Left lobe of liver (tissue), 2 donors: Measurements from ENCODE around the gene TUBB3. TPM values are rescaled to one million over a fixed set of nuclear protein-coding genes. Genes with fewer than 3 reads are reported as not detected.
"Not testable (repeated sequence)": the region's sequence is repeated elsewhere in the genome, so short reads cannot be mapped to it uniquely, and the experiment has no call there.

Experiments used
- ATAC-seq: fragments of 200-7000 bp; cut with Tn5 transposase; one replicate; pipeline ENCODE4 v1.9.1; 2020; ENCODE audit warnings: mild to moderate bottlenecking, moderate library complexity
- DNase-seq: peaks from one replicate; pipeline ENCODE4 v3.0.0-alpha.2; 2020; ENCODE audit warnings: low spot score
- total RNA-seq: library from RNA; stranded (reverse); gene quantifications from one replicate; pipeline ENCODE4 v1.2.1, GENCODE V29; 2021
- donor health status: DM: no; HTN: no; CAD: no; lungs with moderate emphysema.
- donor health status: DM: no; HTN: yes; CAD: no.

TUBB3 gene
- total RNA-seq, result 0.40 TPM

DNA sequence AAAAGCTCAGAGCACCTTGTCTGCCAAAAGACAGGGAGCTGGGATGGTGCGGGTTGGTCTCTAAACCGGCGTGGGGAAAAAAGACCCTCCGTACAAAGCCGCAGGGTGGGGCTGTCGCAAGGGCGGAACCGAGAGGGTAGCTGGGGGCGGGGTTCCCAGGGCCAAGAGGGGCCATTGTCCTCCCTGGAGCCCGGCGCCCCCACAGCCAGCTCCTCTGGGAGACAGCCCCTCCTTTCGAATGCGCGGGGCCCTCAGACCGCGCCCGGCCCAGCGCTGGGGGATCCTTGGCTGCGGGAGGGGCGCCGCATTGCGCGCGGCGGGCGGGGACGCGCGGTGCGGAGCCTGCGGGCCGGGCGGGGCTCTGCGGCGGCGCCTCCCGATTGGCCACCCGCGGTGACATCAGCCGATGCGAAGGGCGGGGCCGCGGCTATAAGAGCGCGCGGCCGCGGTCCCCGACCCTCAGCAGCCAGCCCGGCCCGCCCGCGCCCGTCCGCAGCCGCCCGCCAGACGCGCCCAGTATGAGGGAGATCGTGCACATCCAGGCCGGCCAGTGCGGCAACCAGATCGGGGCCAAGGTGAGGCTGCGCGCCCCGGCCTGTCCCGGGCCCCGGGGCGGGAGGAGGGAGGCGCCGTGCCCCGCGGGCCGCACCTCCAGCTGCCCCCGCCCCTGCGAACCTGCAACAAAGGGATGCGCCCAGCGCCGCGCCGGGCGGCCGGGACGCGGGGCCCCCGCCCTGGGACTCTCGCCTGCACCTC is at the start of gene TUBB3:
TUBB3 (plus strand) TSS at position 459 of the 756 bp plus-strand sequence; CDS start at position 519, 60 bp downstream.
- no peak for DNase-seq

DNA sequence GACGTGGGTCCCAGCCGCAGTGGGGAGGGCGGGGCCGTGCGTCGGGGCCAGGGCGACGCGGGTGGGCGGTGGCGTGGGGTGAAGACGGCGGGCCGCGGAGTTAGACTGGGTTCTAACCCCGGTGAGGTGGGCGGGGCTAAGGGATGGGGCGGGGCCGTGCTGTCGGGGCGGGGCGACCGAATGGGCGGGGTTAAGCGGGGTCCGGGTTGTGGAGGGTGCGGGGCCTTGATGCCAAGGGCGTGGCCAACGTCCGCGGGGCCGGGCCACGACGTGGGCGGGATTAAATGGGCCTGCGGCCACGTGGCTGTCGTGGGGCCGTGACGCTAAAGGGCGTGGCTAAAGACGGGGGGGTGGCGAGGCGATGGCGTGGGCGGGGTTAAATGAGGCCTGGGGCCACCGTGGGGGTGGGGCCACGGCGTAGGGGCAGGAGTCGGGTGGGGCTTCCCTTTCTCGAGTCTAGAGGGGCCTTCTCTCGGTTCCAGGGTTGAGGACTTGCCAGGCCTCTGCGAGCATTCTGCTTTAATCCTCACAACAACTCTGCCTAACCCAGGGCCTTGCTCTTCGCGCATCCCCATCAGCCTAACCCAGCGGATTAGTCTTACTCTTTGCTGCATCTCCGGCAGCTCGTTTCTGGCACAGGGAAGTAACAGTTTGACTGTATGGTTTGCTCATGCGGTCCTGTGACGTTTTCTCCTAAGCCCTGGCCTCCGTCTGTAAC is 49.0 kb upstream of the TUBB3 start:
- ATAC-seq, result peak; percentile 87
- peak; percentile 97 for DNase-seq

More for the DNA sequence above, at the start of gene TUBB3:
- peak; percentile 15 for ATAC-seq

DNA sequence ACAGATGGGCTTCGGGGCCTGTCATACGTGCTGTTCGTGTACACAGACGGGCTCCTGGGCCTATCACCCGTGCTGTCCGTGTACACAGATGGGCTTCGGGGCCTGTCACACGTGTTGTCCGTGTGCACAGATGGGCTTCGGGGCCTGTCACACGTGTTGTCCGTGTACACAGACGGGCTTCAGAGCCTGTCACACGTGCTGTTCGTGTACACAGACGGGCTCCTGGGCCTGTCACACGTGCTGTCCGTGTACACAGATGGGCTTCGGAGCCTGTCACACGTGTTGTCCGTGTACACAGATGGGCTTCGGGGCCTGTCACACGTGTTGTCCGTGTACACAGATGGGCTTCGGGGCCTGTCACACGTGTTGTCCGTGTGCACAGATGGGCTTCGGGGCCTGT is 44.0 kb upstream of the TUBB3 start:
- ATAC-seq, DNase-seq: not testable (repeated sequence)

DNA sequence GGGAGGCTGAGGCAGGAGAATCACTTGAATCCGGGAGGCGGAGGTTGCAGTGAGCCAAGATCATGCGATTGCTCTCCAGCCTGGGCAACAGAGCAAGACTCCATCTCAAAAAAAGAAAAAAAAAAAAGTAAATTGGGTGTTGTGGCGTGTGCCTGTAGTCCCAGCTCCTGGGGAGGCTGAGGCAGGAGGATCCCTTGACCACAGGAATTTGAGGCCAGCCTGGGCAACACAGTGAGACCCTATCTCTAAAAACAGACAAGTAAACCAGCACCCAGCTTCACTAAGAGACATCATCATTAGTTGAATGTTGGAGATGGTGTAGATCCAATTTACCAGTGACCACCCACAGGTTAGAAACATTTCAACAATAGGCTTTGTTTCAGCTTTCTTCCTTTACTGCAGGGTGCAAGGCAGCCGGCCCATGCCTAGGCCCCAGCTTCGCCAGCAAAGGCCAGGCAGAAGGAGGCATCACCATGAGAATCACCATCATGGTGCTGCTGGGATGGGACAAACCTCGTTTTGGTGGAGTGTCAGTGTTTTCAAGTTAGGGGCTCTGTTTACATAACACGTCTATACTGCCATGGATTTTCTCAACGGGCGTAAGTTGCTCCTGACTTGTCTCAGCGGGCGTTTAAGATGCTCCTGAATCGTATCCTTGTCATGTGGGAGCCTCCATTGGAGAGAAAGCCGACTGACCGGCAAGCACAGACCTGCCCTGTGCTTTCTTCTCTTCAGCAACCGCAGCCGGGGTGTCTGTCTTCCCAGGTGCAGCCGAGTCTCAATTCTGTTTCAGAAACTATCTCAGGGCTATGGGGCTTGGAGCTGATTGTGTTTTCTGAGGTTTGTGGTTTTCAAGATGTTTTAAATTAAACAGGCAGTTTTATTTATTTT is 42.4 kb upstream of the TUBB3 start:
- DNase-seq, result no peak

DNA sequence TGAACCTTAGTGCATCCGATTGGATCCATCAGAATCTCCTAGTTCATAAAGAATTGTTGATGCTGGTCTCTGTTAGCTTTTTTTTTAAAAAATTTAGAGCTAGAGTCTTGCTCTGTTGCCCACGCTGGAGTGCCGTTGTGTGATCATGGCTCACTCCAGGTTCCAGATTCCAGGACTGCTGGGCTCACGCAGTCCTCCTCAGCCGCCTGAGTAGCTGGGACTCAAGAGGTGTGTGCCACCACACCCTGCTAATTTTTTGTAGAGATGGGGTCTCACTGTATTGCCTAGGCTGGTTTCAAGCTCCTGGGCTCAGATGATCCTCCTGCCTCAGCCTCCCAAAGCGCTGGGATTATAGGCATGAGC is 41.8 kb upstream of the TUBB3 start:
- DNase-seq (no peak), ATAC-seq (no peak)

More for the DNA sequence above, 42.4 kb upstream of the TUBB3 start:
- ATAC-seq, result no peak

DNA sequence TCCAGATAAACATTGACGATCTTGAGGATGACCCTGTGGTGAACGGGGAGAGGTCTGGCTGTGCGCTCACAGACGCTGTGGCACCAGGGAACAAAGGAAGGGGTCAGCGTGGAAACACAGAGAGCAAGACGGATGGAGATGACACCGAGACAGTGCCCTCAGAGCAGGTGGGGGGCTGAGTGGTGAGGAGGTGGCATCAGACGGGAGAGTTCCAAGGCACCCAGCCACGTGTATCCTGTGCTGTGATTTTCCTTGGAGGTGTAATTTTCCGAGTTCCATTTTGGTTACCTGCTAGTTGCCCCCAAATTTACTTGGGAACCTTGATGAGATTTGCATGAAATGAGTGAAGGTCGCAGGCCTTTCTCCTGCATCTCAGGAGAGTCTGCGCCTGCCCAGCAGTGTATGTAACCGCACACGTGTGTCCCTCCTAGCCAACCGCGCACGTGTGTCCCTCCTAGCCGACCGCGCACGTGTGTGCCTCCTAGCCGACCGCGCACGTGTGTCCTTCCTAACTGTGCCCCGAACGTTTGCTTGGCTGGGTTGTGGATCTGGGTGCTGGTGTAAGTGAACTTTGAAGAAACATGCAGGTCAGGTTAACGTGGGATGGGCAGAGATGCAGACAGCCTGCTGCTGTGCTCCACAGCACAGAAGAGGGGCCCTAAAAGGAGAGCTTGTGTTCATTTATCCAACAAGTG is 39.6 kb upstream of the TUBB3 start:
- DNase-seq (no peak), ATAC-seq (no peak)

DNA sequence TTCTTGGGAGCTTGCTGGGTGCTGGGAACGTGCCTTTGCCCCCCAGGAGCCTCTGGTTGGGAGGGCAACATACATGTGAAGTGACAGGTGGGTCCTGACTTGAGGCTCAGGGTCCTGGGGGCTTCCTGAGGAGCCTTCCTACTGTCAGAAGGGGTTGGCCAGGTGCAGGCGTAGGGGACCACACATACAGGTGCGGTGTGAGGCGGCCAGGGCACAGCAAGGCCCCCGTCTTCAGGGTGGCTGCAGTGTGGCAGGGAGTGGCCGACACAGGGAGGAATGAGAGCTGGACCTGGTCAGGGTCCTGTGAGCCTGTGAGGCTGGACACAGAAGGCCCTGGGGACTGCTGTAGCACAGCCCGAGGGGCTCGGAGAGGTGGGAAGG is 39.1 kb upstream of the TUBB3 start:
- DNase-seq (no peak), ATAC-seq (no peak)

DNA sequence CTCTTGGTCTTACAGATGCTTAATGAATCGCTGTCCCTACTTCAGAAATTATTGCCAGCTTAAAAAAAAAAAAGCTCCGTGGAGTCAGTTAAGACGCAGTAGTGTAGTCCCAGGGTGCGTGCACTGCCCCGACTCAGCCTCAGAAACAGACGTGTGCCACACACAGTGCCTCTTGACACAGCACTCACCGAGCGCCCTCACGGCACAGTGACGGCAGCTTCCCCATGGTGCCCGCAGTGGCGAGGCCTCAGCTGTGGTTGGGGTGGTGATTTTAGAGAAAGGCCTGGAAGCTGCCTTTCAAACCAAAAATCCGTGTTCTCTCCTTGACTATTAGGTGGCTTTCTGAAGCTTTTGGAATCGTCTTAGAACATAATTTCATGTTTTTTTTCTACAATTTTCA is 35.9 kb upstream of the TUBB3 start:
- ATAC-seq, result no peak
- DNase-seq, result no peak

DNA sequence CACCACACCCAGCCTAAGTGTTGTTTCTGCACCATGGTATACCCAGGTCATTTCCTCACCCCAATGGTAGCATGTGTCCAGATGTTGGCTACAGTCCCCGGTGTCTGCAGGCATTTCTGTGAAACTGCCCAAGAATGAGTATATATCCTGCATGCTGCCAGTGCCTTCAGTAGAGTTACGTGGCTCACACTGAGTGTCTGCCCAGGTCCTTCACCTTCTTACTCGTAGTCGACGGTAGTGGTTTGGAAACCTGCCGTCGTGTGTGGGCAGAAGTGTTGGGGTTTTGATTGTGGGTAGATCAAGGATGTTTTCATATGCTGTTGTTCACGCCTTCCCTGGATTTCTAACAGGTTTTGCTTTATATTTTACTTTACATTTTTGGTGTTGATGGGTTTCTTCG is 32.9 kb upstream of the TUBB3 start:
- DNase-seq, result no peak
- ATAC-seq, result no peak

DNA sequence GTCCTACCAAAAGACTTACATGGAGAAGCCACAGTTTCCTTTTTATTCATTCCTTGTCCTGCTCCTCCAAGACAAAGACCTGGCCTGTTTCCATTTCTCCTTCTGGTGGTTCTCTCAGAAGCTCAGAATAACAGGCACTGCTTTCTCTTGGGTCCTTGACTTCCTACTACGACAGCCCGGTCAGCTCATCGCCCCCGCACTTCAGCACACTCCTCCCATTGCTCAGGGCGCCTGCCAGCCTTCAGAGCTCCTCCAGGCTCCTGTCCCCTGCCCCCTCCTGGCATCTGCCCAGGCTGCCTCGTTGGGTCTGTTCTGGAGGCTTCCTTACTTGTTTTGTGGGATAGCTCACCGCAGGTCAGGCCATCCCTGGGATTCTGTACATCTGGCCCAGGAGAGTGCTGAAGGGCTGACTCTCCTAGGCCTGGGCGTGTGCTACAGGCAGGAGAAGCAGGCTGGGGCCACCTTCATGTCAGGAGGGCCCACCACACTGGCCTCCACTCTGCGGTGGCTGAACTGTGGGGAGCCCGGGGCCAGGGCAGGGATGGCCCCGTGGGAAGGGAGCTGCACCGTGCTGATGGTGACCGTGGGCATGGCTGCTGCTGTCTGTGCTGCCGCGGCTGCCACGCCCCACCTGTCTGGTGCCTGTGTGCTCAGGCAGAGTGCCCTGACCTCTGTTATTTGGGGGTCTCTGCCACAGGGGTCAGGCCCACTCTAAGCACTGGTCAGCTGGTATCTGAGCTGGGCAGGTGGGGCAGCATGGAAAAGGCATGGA is 32.1 kb upstream of the TUBB3 start:
- no peak for DNase-seq
- no peak for ATAC-seq

DNA sequence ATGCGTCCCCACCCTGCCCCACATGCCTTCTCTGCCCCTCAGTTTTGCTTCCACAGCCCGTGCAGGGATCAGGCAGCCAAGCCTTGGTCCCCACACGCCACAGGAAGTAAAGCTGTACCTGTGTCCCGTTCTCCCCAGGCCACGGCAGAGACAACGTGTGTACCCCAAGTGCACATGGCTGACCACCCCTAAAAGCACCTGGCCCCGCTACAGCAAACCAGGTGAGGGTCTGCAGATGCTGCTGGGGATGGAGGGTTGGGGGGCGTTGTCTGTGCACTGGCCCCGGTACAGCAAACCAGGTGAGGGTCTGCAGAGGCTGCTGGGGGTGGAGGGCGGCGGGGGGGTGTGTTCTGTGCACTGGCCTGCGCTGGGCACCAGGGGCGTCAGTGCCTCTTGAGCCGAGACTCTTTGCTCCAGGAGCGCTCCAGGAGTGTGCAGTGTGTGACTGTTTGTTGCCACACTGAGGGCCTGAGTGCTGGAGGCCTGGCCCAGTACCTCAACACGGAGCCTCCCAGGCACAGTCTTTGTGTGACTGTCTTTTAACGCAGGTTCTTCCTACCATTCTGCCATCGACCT is 31.0 kb upstream of the TUBB3 start:
- no peak for ATAC-seq
- no peak for DNase-seq

DNA sequence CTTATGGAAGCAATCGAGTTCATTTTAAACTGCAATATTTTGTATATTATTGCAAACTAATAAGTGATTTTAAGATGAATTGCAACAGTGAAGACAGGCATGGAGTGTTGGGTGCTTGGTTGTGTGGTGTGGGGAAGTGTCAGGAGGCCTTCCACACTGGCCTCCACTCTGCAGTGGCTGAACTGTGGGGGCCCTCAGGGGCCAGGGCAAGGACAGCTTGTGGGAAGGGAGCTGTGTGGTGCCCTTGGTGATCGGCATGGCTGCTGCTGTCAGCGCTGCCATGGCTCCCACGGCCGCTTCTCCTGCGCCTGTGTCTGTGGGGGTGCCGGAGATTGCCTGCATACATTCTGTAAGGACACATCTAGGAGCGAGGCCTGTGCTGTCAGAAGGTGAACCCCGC is 30.5 kb upstream of the TUBB3 start:
- no peak for ATAC-seq
- DNase-seq, result no peak

DNA sequence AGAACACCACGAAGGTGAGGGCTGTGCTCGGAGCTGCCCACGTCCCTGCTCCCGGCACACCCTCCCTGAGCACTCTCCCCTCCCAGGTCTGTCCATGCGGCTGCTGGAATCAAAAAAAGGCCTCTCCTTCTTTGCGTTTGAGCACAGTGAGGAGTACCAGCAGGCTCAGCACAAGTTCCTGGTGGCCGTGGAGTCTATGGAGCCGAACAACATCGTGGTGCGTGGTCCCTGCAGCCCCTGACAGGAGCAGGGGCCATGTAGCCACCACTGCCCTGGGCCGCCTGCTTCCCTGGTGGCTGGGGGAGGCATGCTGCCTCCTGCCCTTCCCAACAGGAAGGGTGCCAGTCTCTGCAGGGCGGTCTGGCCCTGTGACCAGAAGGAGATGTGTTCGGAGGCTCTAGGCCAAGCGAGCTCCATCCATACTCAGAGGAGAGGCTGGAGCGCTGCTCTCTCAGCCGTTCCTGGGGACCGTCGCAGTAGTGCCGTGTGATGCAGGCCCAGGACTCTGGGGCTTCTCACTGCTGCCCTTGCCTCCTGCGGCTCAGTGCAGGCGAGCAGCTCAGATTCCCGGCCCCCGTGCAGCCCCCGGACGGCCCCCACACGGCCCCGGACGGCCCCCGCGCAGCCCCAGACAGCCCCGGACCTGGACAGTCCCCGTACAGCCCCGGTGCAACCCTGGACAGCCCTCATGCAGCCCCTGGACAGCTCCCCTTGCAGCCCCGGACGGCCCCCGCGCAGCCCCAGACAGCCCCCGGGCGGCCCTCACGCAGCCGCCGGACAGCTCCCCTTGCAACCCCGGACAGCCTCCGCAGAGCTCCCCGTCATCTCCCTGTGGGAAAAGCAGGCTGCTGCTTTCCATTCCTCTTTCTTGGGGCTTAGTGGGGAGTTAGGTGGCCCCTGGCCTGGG is 29.2 kb upstream of the TUBB3 start:
- ATAC-seq (peak; percentile 24), DNase-seq (no peak)

DNA sequence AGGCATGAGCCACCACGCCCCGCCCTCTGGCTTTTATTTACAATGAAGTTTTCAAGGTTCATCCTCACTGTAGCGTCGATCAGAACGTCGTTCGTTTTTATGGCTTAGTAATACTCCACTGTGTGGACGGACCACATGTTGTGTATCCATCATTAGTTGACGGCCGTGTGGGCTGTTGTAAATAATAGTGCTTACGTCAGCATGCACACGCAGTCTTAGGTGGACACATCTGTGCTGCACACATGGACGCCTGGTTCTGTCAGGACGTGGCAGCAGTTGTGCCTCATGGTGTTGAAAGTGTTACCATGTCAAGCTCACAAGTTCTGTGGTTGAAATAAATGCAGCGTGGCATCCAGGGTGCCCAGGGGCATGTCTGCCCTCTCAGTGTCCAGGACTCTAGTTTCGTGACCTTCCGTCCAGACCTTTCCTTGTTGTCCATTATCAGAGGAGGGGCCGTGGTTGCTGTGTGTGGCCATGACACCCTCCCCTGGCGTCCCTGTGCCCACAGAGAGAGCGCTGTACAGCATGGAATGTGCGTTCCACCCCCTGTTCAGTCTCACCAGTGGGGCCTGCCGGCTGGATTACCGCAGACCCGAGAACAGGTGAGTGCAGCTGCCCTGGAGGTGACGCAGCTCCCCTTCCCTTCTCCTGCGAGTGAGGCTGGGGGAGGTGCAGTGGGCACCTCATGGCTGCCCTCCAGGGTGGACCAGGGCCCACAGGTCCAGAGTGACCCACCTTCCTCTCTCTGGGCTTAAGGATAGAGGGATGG is 27.5 kb upstream of the TUBB3 start:
- ATAC-seq, result no peak
- DNase-seq, result no peak

DNA sequence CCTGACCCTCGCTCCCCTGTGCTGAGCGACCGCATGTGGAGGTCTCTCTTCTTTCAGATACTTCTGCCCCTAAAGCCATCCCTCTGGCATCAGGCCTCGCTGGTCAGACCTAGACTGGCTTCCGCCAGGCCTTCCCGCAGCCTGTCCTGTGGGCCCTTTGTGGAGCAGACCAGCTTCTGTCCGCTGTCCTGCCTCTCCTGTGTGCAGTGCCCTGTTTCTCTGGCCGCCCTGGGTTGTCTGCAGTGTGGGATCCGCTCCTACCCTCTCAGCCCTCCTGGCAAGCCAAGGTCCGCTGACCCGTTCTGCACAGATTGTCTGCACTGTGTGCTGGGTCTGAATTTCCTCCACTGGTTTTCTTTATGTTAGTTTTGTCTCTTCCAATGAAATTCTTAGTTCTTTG is 25.9 kb upstream of the TUBB3 start:
- ATAC-seq (no peak), DNase-seq (no peak)

DNA sequence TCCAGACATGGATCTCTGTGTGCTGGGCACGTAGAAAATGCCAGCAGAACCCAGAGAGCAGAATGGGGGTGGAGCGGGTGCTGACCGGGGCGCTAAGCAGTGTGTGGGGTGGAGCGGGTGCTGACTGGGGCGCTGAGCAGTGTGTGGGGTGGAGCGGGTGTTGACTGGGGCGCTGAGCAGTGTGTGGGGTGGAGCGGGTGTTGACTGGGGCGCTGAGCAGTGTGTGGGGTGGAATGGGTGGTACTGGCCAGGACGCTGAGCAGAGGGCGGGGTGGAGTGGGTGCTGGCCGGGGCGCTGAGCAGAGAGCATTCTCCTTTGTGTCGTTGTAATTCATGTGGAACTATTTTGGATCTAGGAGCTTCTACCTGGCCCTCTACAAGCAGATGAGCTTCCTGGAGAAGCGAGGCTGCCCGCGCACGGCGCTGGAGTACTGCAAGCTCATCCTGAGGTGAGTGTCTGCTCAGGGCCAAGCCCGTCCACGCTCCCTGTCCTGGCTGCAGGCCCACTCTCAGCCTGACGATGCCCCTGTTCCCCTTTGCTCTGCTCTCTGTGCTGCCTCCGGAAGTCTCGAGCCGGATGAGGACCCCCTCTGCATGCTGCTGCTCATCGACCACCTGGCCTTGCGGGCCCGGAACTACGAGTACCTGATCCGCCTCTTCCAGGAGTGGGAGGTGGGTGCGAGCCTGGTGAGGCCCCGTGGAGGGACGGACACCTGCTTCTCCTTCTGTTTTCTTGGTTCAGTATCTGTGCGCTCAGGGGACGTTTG is 24.8 kb upstream of the TUBB3 start:
- no peak for ATAC-seq
- no peak for DNase-seq

DNA sequence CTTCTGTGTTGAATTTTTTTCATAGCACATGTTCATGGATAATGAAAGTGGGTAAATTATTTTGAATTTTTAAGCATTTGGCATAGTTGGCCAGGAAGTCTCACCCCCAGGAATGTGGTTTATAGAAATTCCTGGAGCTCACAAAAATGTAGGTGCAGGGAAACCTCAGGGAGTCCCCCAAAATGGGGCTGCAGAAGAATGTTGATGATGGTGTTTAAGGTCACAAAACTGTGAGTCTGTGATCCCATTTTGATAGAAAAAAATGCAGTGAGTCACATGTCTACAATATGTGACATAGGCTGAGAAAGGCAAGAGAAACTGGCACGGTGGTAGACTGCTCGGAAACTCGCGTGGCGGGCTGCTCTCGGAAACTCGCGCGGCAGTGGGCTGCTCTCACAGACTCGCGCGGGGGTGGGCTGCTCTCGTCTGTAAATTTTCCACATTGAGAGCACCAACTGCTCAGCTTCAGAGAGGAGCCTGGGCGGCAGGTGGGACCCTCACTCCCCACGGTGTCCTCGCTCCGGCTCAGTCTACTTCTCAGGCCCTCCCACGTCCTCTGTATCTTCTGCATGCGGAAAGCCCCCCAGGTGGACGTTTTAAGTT is 23.2 kb upstream of the TUBB3 start:
- no peak for ATAC-seq
- DNase-seq, result no peak
